Mucosa of rectum (tissue), 2 donors: ENCODE measurements around the gene ATF7IP2.
"Not testable (repeated sequence)": the region's sequence is repeated elsewhere in the genome, so short reads cannot be mapped to it uniquely, and the experiment has no call there.

Source experiments
- H3K27ac ChIP-seq, 2 donors: one replicate each; pipeline ENCODE4 v1.7.0; 2013; ENCODE audit warnings: inconsistent platforms in 2 of 2, low read depth in 2 of 2, low read length in 2 of 2
- H3K27me3 ChIP-seq, 2 donors: one replicate each; pipeline ENCODE4 v1.7.0; 2013; ENCODE audit warnings: low read length in 2 of 2; ENCODE audit not compliant: control insufficient read depth in 2 of 2, insufficient read depth in 2 of 2
- H3K36me3 ChIP-seq, 2 donors: one replicate each; pipeline ENCODE4 v1.7.0; 2013; ENCODE audit warnings: low read length in 2 of 2; ENCODE audit not compliant: control insufficient read depth in 2 of 2, insufficient read depth in 2 of 2
- H3K4me1 ChIP-seq, 2 donors: one replicate each; pipeline ENCODE4 v1.7.0; 2013; ENCODE audit warnings: low read length in 2 of 2, mild to moderate bottlenecking in 1 of 2; ENCODE audit not compliant: control insufficient read depth in 2 of 2, insufficient read depth in 2 of 2
- H3K4me3 ChIP-seq, 2 donors: one replicate each; pipeline ENCODE4 v1.7.0; 2013; ENCODE audit warnings: low read length in 2 of 2
- H3K9ac ChIP-seq, 2 donors: one replicate each; pipeline ENCODE4 v1.7.0; 2013; ENCODE audit warnings: low read length in 2 of 2, low read depth in 1 of 2, mild to moderate bottlenecking in 1 of 2
- H3K9me3 ChIP-seq, 2 donors: one replicate each; pipeline ENCODE4 v1.7.0; 2013; ENCODE audit warnings: low read length in 2 of 2; ENCODE audit not compliant: control insufficient read depth in 2 of 2
- donor health status: healthy.
- donor health status: Normal muscosa, but diverticular disease.

ATF7IP2 gene, protein sequence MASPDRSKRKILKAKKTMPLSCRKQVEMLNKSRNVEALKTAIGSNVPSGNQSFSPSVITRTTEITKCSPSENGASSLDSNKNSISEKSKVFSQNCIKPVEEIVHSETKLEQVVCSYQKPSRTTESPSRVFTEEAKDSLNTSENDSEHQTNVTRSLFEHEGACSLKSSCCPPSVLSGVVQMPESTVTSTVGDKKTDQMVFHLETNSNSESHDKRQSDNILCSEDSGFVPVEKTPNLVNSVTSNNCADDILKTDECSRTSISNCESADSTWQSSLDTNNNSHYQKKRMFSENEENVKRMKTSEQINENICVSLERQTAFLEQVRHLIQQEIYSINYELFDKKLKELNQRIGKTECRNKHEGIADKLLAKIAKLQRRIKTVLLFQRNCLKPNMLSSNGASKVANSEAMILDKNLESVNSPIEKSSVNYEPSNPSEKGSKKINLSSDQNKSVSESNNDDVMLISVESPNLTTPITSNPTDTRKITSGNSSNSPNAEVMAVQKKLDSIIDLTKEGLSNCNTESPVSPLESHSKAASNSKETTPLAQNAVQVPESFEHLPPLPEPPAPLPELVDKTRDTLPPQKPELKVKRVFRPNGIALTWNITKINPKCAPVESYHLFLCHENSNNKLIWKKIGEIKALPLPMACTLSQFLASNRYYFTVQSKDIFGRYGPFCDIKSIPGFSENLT

GRCh38 chr16:10385725-10386516 is at the start of gene ATF7IP2:
TSS of gene ATF7IP2 (plus strand) at chr16:10386061. CDS start at chr16:10430621, 44,560 bp downstream.
- H3K4me1 ChIP-seq: no peaks in the 10 kb centered on the region
- H3K27ac ChIP-seq: peak within 1 kb of the TSS in 1 of 2 donors; percentile 49
- peak within 1 kb of the TSS; percentile 65 to 81 for H3K4me3 ChIP-seq
- no peaks in the 10 kb centered on the region for H3K27me3 ChIP-seq
- H3K9ac ChIP-seq: peak within 1 kb of the TSS; percentile 65 to 66
- H3K9me3 ChIP-seq: no peaks in the 10 kb centered on the region
- H3K36me3 ChIP-seq: no peaks in the 10 kb centered on the region

DNA sequence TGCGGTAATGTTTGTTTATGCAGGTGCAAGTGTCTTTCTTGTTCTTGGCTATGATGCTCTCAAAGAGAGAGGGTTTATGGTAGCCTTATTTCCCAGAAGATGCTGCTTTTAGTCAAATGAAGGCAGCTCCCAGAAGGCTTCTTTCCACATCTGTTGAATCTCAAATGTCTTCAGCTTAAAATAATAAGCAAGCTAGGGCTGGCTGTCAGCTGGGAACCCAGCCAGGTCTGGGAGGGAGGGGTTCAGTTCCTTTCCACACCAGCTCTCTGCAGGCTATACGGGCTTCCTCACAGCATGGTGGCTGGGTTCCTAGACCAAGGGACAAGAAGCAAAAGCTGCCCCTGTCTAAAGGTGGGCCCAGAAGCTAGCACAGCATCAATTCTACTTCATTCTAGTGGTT is 47.4 kb upstream of the ATF7IP2 start:
- Histone ChIP-seq H3K27me3 (no peaks in the 10 kb centered on the region), H3K9ac (no peak overlapping the region), H3K4me3 (no peak overlapping the region), H3K4me1 (no peaks in the 10 kb centered on the region), H3K9me3 (peaks cover 2 to 4% of the 10 kb centered on the region in 2 donors), H3K27ac (no peak overlapping the region), H3K36me3 (no peaks in the 10 kb centered on the region)

DNA sequence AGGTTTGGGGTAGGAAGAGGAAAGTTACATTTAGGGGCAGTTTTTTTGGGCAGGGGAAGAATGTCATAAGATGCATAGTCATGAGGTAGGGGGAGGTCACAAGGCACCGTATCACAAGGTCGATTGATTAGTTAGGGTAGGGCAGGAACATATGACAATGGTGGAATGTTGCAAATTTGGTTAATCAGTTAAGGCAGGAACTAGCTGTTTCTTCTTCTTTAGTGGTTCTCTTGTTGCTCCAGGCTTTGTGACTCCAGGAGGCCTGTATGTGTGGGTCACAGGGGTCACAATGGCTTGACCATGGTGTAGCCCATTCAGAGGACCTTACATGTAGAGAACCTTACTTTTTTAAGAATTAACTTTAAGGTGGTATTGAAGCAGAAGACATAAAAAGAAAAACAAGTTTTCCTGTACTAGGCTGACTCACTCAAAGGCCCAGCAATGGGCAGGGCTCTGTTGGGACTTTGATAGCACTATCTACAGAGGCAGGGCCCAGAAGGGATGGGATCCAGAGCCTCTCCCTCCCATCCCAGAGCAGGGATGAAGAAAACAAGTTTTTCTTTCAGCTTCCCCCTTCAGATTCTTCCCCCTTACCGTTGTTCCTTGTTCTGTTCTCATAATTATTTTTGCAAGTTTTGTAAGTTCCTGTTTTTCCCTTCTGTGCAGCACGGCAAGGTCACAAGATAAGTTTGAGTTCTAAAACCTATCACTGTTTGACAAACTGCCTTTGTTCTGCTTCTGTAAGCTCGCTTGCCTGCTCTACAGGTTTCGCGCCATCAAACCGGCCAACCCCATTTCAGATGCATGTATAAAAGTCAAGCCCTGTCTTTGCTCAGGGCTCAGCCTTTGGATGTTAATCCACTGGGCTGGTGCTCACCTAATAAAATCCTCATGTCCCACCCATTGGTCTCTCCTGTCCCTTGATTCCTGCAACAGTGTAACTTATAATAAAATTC is 45.8 kb upstream of the ATF7IP2 start:
- H3K4me1 ChIP-seq: no peaks in the 10 kb centered on the region
- H3K27ac ChIP-seq: no peak overlapping the region
- no peaks in the 10 kb centered on the region for H3K27me3 ChIP-seq
- H3K4me3 ChIP-seq: no peak overlapping the region
- H3K36me3 ChIP-seq: no peaks in the 10 kb centered on the region
- H3K9me3 ChIP-seq: peaks cover 2 to 4% of the 10 kb centered on the region in 2 donors
- H3K9ac ChIP-seq: no peak overlapping the region

DNA sequence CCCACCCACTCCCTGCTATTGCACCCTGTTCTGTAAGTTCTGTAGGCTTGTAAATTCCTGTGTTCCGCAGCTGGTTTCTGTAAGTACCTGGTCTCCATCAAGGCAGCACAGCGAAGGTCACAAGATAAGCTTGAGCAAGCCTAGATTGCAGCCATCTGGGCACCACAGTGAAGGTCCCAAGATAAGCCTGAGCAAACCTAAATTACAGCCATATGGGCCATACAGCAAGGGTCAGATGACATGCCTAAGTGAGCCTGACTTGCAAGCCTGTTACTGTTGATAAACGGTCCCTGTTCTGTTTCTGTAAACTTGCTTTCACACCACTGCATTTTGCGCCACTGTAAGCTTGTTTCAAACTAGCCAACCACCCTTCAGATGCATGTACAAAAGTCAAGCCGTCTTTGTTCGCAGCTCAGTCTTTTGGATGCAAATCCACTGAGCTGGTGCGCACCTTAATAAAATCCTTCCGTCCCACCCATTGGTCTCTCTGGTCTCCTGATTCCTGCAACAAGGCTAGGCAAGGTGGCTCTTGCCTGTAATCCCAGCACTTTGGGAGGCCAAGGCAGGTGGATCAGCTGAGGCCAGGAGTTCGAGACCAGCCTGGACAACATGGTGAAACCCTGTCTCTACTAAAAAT is 42.6 kb upstream of the ATF7IP2 start:
- no peak overlapping the region for H3K4me3 ChIP-seq
- H3K27me3 ChIP-seq: no peaks in the 10 kb centered on the region
- peaks cover 2 to 4% of the 10 kb centered on the region in 2 donors for H3K9me3 ChIP-seq

DNA sequence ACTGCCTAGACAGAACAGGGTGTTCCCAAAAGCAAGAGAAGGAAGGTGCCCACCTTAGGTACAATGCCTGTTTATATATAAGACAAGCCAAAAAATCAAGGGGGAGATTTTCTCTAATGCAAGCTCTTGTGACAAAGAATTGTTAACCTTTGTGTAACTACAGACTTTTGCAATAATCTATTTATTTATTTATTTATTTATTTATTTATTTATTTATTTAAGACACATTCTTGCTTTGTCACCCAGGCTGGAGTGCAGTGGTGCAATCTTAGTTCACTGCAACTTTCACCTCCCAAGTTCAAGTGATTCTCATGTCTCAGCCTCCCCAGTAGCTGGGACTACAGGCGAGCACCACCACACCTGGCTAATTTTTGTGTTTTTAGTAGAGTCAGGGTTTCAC is 41.2 kb upstream of the ATF7IP2 start:
- H3K4me3 ChIP-seq, H3K27me3 ChIP-seq, H3K4me1 ChIP-seq, H3K36me3 ChIP-seq, H3K27ac ChIP-seq, H3K9ac ChIP-seq, H3K9me3 ChIP-seq: not testable (repeated sequence)

More for the DNA sequence above, 42.6 kb upstream of the ATF7IP2 start:
- Histone ChIP-seq H3K9ac (no peak overlapping the region), H3K27ac (no peak overlapping the region), H3K36me3 (no peaks in the 10 kb centered on the region), H3K4me1 (no peaks in the 10 kb centered on the region)

DNA sequence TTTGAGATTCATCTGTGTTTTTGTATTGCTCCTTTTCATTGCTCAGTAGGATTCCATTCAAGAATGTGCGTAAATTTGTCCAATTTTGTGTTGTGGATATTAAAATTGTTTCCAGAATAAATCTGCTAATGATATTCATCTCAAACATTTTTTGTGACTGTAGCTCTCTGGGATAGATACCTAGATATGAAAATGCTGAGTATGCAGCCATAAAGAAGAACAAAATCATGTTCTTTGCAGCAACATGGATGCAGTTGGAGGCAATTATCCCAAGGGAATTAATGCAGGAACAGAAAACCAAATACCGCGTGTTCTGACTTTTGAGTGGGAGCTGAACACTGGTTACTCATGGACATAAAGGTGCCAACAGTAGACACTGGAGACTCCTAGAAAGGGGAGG is 40.2 kb upstream of the ATF7IP2 start:
- no peaks in the 10 kb centered on the region for H3K9me3 ChIP-seq
- no peak overlapping the region for H3K27ac ChIP-seq
- H3K4me1 ChIP-seq: no peaks in the 10 kb centered on the region
- no peak overlapping the region for H3K4me3 ChIP-seq
- H3K27me3 ChIP-seq: no peaks in the 10 kb centered on the region
- H3K36me3 ChIP-seq: no peaks in the 10 kb centered on the region
- no peak overlapping the region for H3K9ac ChIP-seq

DNA sequence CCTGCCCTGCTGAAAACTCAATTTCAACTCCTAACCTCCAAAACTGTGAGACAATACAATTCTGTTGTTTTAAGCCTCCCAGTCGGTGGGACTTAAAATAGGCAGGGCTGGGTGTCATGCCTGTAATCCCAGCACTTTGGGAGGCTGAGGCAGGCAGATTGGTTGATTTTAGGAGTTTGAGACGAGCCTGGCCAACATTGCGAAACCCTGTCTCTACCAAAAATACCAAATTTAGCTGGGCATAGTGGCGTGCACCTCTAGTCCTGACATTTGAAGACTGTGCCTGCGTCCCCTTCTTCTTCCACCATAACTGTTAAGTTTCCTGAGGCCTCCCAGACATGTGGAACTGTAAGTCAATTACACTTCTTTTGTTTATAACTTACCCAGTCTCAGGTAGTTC is 36.0 kb upstream of the ATF7IP2 start:
- Histone ChIP-seq H3K4me1 (no peaks in the 10 kb centered on the region), H3K9me3 (no peaks in the 10 kb centered on the region), H3K27ac (no peak overlapping the region), H3K36me3 (no peaks in the 10 kb centered on the region), H3K4me3 (no peak overlapping the region), H3K9ac (no peak overlapping the region), H3K27me3 (no peaks in the 10 kb centered on the region)

GRCh38 chr16:10352262-10352661 is 33.6 kb upstream of the ATF7IP2 start:
- Histone ChIP-seq H3K9ac (no peak overlapping the region), H3K27me3 (no peaks in the 10 kb centered on the region), H3K9me3 (no peaks in the 10 kb centered on the region), H3K36me3 (no peaks in the 10 kb centered on the region), H3K4me1 (no peaks in the 10 kb centered on the region), H3K4me3 (no peak overlapping the region), H3K27ac (no peak overlapping the region)

DNA sequence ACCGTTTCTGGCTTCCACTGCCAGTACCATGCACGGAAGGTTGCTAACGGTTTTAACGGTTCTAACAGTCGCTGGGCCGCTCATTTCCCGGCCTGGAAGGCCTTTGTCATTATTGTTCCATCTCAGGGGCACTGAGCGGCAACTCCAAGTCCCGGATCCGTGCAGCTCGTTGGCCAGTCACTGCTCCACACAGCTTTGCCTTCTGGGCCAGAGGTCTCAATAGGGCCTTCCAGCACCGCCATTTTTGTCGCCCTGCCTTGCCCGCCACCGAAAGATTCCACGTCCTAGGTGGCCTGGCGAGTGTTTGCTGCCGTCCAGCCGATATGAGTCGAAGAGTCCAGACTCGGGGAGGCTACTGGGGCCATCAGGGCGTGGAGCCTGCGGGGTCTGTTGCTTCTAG is 30.3 kb upstream of the ATF7IP2 start:
- Histone ChIP-seq H3K4me3 (no peak overlapping the region), H3K27me3 (no peaks in the 10 kb centered on the region), H3K4me1 (no peaks in the 10 kb centered on the region), H3K9ac (no peak overlapping the region), H3K27ac (no peak overlapping the region), H3K9me3 (no peaks in the 10 kb centered on the region), H3K36me3 (no peaks in the 10 kb centered on the region)
